GM10248 (cell line): ENCODE measurements around the gene PHACTR1.

Experiments used
- CTCF ChIA-PET: fragments of 300-600 bp; sonication (Branson Sonifier 250); formaldehyde crosslinking; extraction: SDS; loops from one replicate; lab custom pipeline; 2021; ENCODE audit warnings: antibody characterized with exemption; lab: Yijun Ruan, JAX
- POLR2A ChIA-PET: fragments of 350-650 bp; sonication (Branson Sonifier 250); formaldehyde crosslinking; extraction: SDS; loops from one replicate; lab custom pipeline; 2020; ENCODE audit warnings: antibody characterized with exemption; lab: Yijun Ruan, JAX
- DNase-seq: peaks from one replicate; pipeline ENCODE4 v3.0.0; 2012; ENCODE audit errors: extremely low spot score
- CTCF ChIP-seq: IDR thresholded peaks from 2 replicates; pipeline ENCODE4 v1.5.1; 2012; ENCODE audit warnings: mild to moderate bottlenecking, low read depth; ENCODE audit errors: extremely low read depth, missing control alignments, control extremely low read depth

The PHACTR1 gene

GRCh38 chr6:13195803-13196202 is 479.2 kb downstream of the PHACTR1 start:
- ChIA-PET POLR2A (no interaction called here), CTCF (interaction anchor here (1.0 to 7.1 kb wide), 11 partner anchors 9 to 284 kb away, joined by 3 to 74 read pairs (median 5); partner anchors contain the start of gene TBC1D7)
- DNase-seq: no peak
- no peak for TF ChIP-seq CTCF

DNA sequence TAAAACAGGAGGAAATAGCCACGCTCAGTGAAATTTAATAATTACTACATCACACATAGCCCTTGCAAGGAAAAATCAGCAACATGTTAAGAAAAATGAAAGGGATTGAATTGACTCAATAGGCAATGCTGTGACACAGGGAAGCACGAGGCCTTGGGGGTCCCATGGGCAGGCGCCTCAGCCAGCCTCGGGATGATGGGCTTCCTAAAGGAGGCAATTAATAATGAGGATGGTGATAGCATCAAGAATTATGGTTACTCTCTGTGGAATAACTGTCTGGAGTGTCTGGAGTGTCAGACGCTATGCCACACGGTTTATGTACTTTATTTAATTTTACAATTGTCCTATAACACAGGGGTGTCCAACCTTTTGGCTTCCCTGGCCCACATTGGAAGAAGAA is 481.6 kb downstream of the PHACTR1 start:
- TF ChIP-seq CTCF: no peak
- CTCF ChIA-PET: no interaction called here
- no peak for DNase-seq
- POLR2A ChIA-PET: no interaction called here

GRCh38 chr6:13201336-13201735 is 484.8 kb downstream of the PHACTR1 start:
- ChIA-PET CTCF (interaction anchor here (1.0 to 2.0 kb wide), 5 partner anchors 8 to 1419 kb away, joined by 3 to 5 read pairs (median 3); no protein-coding TSS in a partner anchor), POLR2A (no interaction called here)
- TF ChIP-seq CTCF: no peak
- no peak for DNase-seq

GRCh38 chr6:13203145-13203544 is 486.6 kb downstream of the PHACTR1 start:
- ChIA-PET POLR2A (no interaction called here), CTCF (interaction anchor here (1.2 to 3.2 kb wide), 2 partner anchors 8 to 372 kb away, joined by 3 to 20 read pairs; partner anchors contain the start of gene SIRT5)
- no peak for TF ChIP-seq CTCF
- DNase-seq: no peak

DNA sequence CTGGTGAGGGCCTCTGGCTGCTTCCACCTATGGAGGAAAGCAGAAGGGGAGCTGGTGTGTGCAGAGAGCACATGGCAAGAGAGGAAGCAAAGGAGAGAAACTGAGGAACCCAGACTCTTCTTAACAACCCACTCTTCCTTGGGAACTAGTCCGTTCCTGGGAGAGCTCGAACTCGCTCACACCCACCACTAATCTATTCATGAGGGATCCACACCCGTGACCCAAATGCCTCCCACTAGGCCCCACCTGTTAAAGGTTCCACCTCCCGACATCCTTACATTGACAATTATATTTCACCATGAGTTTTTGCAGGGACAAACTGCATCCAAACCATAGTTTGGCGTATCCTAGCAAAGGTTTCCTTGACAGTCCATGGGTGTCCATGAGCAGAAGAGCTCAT is 488.5 kb downstream of the PHACTR1 start:
- TF ChIP-seq CTCF: no peak
- ChIA-PET POLR2A (no interaction called here), CTCF (interaction anchor here (1.4 to 3.2 kb wide), 2 partner anchors 10 kb away, joined by 4 to 20 read pairs; no protein-coding TSS in a partner anchor)
- DNase-seq: no peak

DNA sequence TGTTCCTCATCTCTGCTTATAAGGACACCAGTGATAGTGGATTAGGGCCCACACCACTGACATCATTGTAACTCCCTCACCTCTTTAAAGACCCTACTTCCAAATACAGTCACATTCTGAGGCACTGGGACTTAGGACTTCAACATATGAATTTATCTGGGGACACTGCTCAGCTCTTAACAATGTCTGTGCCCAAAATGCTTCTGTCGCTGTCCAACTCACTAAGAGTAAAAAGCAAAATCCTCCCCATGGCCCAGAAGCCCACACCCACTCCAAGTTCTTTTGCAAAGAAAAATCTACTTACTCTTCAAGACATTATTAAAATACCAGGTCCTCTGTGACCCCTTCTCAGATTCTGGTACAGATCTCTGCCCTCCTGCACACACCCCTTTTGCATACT is 495.5 kb downstream of the PHACTR1 start:
- CTCF ChIA-PET: no interaction called here
- DNase-seq: no peak
- POLR2A ChIA-PET: no interaction called here
- TF ChIP-seq CTCF: no peak
